ENCODE results near the gene TBC1D24.

TBC1D24 gene

GRCh38 chr16:2472488-2472864 is 2.5 kb upstream of the TBC1D24 start:
- Histone ChIP-seq H3K4me1 (ENCODE audit: control insufficient read depth in 5 of 5, insufficient read depth in 5 of 5, low read length in 5 of 5) (peaks cover 3 to 72% (median 59%) of the 10 kb centered on the region in 5 donors), H3K36me3 (ENCODE audit: control insufficient read depth in 5 of 5, insufficient read depth in 5 of 5, low read length in 5 of 5) (no peaks in the 10 kb centered on the region), H3K9ac (ENCODE audit: low read length in 5 of 5) (no peak overlapping the region), H3K27ac (ENCODE audit: low read depth, low read length) (no peak overlapping the region), H3K27me3 (ENCODE audit: control insufficient read depth in 5 of 5, insufficient read depth in 4 of 5, low read length in 5 of 5) (peaks cover 0 to 35% (median 18%) of the 10 kb centered on the region in 5 donors), H3K4me3 (ENCODE audit: low read depth in 1 of 5, low read length in 5 of 5) (no peak overlapping the region), H3K9me3 (ENCODE audit: control insufficient read depth in 5 of 5, low read length in 5 of 5) (no peaks in the 10 kb centered on the region)

GRCh38 chr16:2472885-2473445 is 2.0 kb upstream of the TBC1D24 start:
- peaks cover 0 to 35% (median 18%) of the 10 kb centered on the region in 5 donors for H3K27me3 ChIP-seq (ENCODE audit: control insufficient read depth in 5 of 5, insufficient read depth in 4 of 5, low read length in 5 of 5)
- H3K9ac ChIP-seq (ENCODE audit: low read length in 5 of 5), result no peak overlapping the region
- H3K36me3 ChIP-seq (ENCODE audit: control insufficient read depth in 5 of 5, insufficient read depth in 5 of 5, low read length in 5 of 5), result no peaks in the 10 kb centered on the region
- peaks cover 3 to 67% (median 58%) of the 10 kb centered on the region in 5 donors for H3K4me1 ChIP-seq (ENCODE audit: control insufficient read depth in 5 of 5, insufficient read depth in 5 of 5, low read length in 5 of 5)
- H3K9me3 ChIP-seq (ENCODE audit: control insufficient read depth in 5 of 5, low read length in 5 of 5), result no peaks in the 10 kb centered on the region
- no peak overlapping the region for H3K27ac ChIP-seq (ENCODE audit: low read depth, low read length)
- peak overlapping the region in 2 of 5 donors; percentile 8 to 77 for H3K4me3 ChIP-seq (ENCODE audit: low read depth in 1 of 5, low read length in 5 of 5)

DNA sequence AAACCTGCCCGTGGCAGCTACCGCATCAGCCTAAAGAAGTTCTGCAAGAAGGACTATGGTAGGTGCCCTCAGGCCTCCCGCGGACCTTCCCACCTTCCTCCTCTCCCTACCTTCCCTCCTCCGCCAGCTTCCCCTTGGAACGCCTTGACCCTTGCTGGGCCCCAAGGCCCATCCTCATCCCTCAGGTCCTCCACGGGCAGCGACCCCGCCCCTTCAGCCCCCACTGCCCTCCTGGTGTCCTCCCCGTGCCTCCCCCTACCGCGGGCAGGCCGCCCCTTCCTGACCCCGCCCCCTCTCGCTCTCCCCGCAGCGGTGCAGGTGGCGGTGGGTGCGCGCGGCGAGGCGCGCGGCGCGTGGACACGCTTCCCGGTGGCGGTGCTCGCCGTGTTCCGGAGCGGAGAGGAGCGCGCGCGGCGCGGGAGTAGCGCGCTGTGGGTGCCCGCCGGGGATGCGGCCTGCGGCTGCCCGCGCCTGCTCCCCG is 1.4 kb upstream of the TBC1D24 start:
- H3K4me1 ChIP-seq (ENCODE audit: control insufficient read depth in 5 of 5, insufficient read depth in 5 of 5, low read length in 5 of 5), result peaks cover 3 to 62% (median 53%) of the 10 kb centered on the region in 5 donors
- H3K9me3 ChIP-seq (ENCODE audit: control insufficient read depth in 5 of 5, low read length in 5 of 5), result no peaks in the 10 kb centered on the region
- H3K9ac ChIP-seq (ENCODE audit: low read length in 5 of 5), result no peak overlapping the region
- H3K27me3 ChIP-seq (ENCODE audit: control insufficient read depth in 5 of 5, insufficient read depth in 4 of 5, low read length in 5 of 5), result peaks cover 0 to 35% (median 18%) of the 10 kb centered on the region in 5 donors
- no peaks in the 10 kb centered on the region for H3K36me3 ChIP-seq (ENCODE audit: control insufficient read depth in 5 of 5, insufficient read depth in 5 of 5, low read length in 5 of 5)
- no peak overlapping the region for H3K27ac ChIP-seq (ENCODE audit: low read depth, low read length)
- H3K4me3 ChIP-seq (ENCODE audit: low read depth in 1 of 5, low read length in 5 of 5), result peak overlapping the region in 2 of 5 donors; percentile 8 to 77

DNA sequence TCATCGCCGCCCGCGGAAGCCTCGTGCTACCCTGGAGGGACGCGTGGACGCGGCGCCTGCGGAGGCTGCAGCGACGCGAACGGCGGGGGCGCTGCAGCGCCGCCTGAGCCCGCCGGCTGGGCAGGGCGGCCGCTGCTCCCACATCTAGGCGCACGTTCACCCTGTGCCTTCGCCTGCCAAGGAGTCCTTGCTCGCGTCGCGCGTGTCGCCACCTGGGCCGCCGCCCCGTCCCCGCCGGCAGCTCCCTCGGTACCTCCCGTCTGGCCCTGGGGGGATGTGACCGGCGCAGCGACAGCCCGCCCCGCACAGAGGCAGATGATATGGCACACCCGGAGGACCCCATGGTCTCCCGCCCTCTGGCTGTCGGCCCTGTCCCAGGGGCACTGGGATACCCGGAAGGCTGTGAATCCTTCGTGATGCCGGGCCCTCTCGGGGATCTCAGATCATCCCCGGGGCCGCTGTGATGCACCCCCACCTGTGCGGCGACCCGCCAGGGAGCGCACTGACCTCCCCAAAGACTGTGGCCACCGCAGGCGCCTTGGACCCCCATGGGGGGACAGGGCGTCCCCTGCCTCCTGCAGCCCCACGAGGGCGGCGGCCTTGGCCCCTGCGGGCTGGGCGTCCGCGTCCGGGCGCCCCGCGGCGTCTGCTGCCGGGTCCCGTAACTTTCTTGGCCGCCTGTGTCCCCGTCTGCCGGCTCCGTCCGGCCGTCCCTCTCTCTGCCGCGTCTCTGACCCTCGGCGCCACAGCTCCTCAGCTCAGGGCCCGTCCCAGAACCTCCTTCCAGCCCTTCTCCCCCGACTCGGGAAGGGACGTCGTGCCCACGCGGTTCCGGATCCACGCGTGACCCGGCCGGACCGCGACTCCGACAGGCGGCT is 689 bp upstream of the TBC1D24 start:
- Histone ChIP-seq H3K27ac (ENCODE audit: low read depth, low read length) (peak overlapping the region; percentile 79), H3K27me3 (ENCODE audit: control insufficient read depth in 5 of 5, insufficient read depth in 4 of 5, low read length in 5 of 5) (peaks cover 0 to 30% (median 18%) of the 10 kb centered on the region in 5 donors), H3K9ac (ENCODE audit: low read length in 5 of 5) (peak overlapping the region; percentile 16 to 86 (median 72)), H3K36me3 (ENCODE audit: control insufficient read depth in 5 of 5, insufficient read depth in 5 of 5, low read length in 5 of 5) (peaks cover 0 to under 1% (median 0%) of the 10 kb centered on the region in 5 donors), H3K9me3 (ENCODE audit: control insufficient read depth in 5 of 5, low read length in 5 of 5) (no peaks in the 10 kb centered on the region), H3K4me1 (ENCODE audit: control insufficient read depth in 5 of 5, insufficient read depth in 5 of 5, low read length in 5 of 5) (peaks cover 3 to 55% (median 46%) of the 10 kb centered on the region in 5 donors), H3K4me3 (ENCODE audit: low read depth in 1 of 5, low read length in 5 of 5) (peak overlapping the region in 4 of 5 donors; percentile 63 to 77 (median 69))

GRCh38 chr16:2475413-2476344 is 752 bp downstream of the TBC1D24 start:
- peaks cover 3 to 47% (median 43%) of the 10 kb centered on the region in 5 donors for H3K4me1 ChIP-seq (ENCODE audit: control insufficient read depth in 5 of 5, insufficient read depth in 5 of 5, low read length in 5 of 5)
- peak overlapping the region in 4 of 5 donors; percentile 50 to 72 (median 69) for H3K9ac ChIP-seq (ENCODE audit: low read length in 5 of 5)
- no peaks in the 10 kb centered on the region for H3K9me3 ChIP-seq (ENCODE audit: control insufficient read depth in 5 of 5, low read length in 5 of 5)
- H3K27ac ChIP-seq (ENCODE audit: low read depth, low read length), result no peak overlapping the region
- peaks cover 0 to 19% (median 9%) of the 10 kb centered on the region in 5 donors for H3K27me3 ChIP-seq (ENCODE audit: control insufficient read depth in 5 of 5, insufficient read depth in 4 of 5, low read length in 5 of 5)
- H3K4me3 ChIP-seq (ENCODE audit: low read depth in 1 of 5, low read length in 5 of 5), result peak overlapping the region; percentile 44 to 77 (median 68)
- peaks cover 0 to 3% (median 0%) of the 10 kb centered on the region in 5 donors for H3K36me3 ChIP-seq (ENCODE audit: control insufficient read depth in 5 of 5, insufficient read depth in 5 of 5, low read length in 5 of 5)

DNA sequence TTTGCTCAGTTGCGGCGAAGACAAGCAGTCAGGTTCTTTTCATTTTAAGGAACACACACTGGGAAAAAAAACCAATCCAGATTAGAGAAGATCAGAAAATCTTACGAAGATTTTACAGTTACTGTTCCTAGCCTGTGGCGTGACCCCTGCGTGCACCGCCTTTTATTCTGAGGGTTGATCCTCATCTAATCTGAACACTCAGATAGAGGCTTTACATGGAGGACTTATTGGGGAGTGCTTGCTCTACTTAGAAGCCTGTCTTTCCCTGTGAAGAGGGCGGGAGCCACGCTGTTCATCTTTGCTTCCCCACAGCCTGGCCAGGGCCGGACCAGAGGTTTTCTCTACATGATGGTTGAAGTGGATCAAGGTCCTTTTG is 1.4 kb downstream of the TBC1D24 start:
- H3K4me3 ChIP-seq (ENCODE audit: low read depth in 1 of 5, low read length in 5 of 5), result peak overlapping the region in 1 of 5 donors; percentile 77
- H3K27me3 ChIP-seq (ENCODE audit: control insufficient read depth in 5 of 5, insufficient read depth in 4 of 5, low read length in 5 of 5), result peaks cover 0 to 16% (median 9%) of the 10 kb centered on the region in 5 donors
- H3K36me3 ChIP-seq (ENCODE audit: control insufficient read depth in 5 of 5, insufficient read depth in 5 of 5, low read length in 5 of 5), result peaks cover 0 to 3% (median 0%) of the 10 kb centered on the region in 5 donors
- H3K9me3 ChIP-seq (ENCODE audit: control insufficient read depth in 5 of 5, low read length in 5 of 5), result no peaks in the 10 kb centered on the region
- H3K4me1 ChIP-seq (ENCODE audit: control insufficient read depth in 5 of 5, insufficient read depth in 5 of 5, low read length in 5 of 5), result peaks cover 3 to 44% (median 40%) of the 10 kb centered on the region in 5 donors
- H3K27ac ChIP-seq (ENCODE audit: low read depth, low read length), result no peak overlapping the region
- peak overlapping the region in 2 of 5 donors; percentile 68 to 72 for H3K9ac ChIP-seq (ENCODE audit: low read length in 5 of 5)

DNA sequence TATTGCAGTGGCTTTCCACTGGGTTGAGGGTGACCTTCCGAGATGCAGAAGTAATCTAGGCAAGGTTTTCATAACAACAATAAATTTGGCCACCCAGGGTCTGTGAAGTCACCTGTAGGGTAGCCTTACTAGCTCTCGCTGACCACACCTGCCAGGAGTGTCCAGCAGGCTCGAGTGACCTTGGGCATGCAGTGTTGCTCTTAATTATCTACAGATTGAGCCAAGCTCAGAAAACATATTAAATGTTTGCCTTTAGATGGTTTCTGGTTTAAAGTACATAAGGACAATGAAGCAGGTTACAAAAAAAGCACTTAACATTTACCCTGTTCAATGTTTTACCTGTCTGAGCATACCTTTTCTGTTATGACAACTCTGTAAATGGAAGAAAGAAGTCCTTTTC is 1.8 kb downstream of the TBC1D24 start:
- Histone ChIP-seq H3K9ac (ENCODE audit: low read length in 5 of 5) (no peak overlapping the region), H3K27ac (ENCODE audit: low read depth, low read length) (no peak overlapping the region), H3K27me3 (ENCODE audit: control insufficient read depth in 5 of 5, insufficient read depth in 4 of 5, low read length in 5 of 5) (peaks cover 0 to 14% (median 8%) of the 10 kb centered on the region in 5 donors), H3K4me3 (ENCODE audit: low read depth in 1 of 5, low read length in 5 of 5) (no peak overlapping the region), H3K9me3 (ENCODE audit: control insufficient read depth in 5 of 5, low read length in 5 of 5) (no peaks in the 10 kb centered on the region), H3K36me3 (ENCODE audit: control insufficient read depth in 5 of 5, insufficient read depth in 5 of 5, low read length in 5 of 5) (peaks cover 0 to 3% (median 0%) of the 10 kb centered on the region in 5 donors), H3K4me1 (ENCODE audit: control insufficient read depth in 5 of 5, insufficient read depth in 5 of 5, low read length in 5 of 5) (peaks cover 3 to 41% (median 36%) of the 10 kb centered on the region in 5 donors)

DNA sequence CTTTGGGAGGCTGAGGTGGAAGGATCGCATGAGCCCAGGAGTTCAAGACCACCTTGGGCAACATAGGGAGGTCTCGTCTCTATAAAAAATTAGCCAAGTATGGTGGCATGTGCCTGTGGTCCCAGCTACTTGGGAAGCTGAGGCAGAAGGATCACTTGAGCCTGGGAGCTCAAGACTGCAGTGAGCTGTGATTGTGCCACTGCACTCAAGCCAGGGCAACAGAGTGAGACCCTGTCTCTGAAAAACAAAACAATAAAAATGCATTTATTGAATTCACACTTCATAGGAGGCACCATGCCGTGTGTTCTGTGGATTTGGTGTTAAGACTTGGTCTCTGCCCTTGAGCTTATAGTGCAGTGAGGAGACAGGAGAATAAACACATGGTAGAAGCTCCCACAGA is 2.4 kb downstream of the TBC1D24 start:
- no peak overlapping the region for H3K9ac ChIP-seq (ENCODE audit: low read length in 5 of 5)
- peaks cover 3 to 38% (median 31%) of the 10 kb centered on the region in 5 donors for H3K4me1 ChIP-seq (ENCODE audit: control insufficient read depth in 5 of 5, insufficient read depth in 5 of 5, low read length in 5 of 5)
- no peaks in the 10 kb centered on the region for H3K9me3 ChIP-seq (ENCODE audit: control insufficient read depth in 5 of 5, low read length in 5 of 5)
- peaks cover 0 to 9% (median 5%) of the 10 kb centered on the region in 5 donors for H3K27me3 ChIP-seq (ENCODE audit: control insufficient read depth in 5 of 5, insufficient read depth in 4 of 5, low read length in 5 of 5)
- no peak overlapping the region for H3K27ac ChIP-seq (ENCODE audit: low read depth, low read length)
- no peak overlapping the region for H3K4me3 ChIP-seq (ENCODE audit: low read depth in 1 of 5, low read length in 5 of 5)
- H3K36me3 ChIP-seq (ENCODE audit: control insufficient read depth in 5 of 5, insufficient read depth in 5 of 5, low read length in 5 of 5), result peaks cover 0 to 3% (median 0%) of the 10 kb centered on the region in 5 donors

- peaks cover 4 to 39% (median 36%) of the 10 kb centered on the region in 5 donors for H3K4me1 ChIP-seq (ENCODE audit: control insufficient read depth in 5 of 5, insufficient read depth in 5 of 5, low read length in 5 of 5)
- H3K36me3 ChIP-seq (ENCODE audit: control insufficient read depth in 5 of 5, insufficient read depth in 5 of 5, low read length in 5 of 5), result peaks cover 0 to 3% (median 0%) of the 10 kb centered on the region in 5 donors
- H3K9me3 ChIP-seq (ENCODE audit: control insufficient read depth in 5 of 5, low read length in 5 of 5), result no peaks in the 10 kb centered on the region
- H3K27ac ChIP-seq (ENCODE audit: low read depth, low read length), result no peak overlapping the region
- H3K9ac ChIP-seq (ENCODE audit: low read length in 5 of 5), result no peak overlapping the region
- H3K27me3 ChIP-seq (ENCODE audit: control insufficient read depth in 5 of 5, insufficient read depth in 4 of 5, low read length in 5 of 5), result no peaks in the 10 kb centered on the region
- H3K4me3 ChIP-seq (ENCODE audit: low read depth in 1 of 5, low read length in 5 of 5), result no peak overlapping the region
Observed at GRCh38 chr16:2478279-2478678, 3.4 kb downstream of the TBC1D24 start.
